HepG2 (cell line): ENCODE data around the gene SCN7A. TPM values are rescaled to one million over a fixed set of nuclear protein-coding genes. Genes with fewer than 3 reads are reported as not detected.

ENCODE experiments used
- polyA plus RNA-seq, 8 experiments: library from polyadenylated mRNA; depleted of rRNA in 3 of 8; stranded (reverse) in 7 of 8; unstranded in 1 of 8; fragments of >200 nt; fragmentation: Illumina TruSeq in 4 of 8; extraction: Trizol in 4 of 8; gene quantifications; 2 replicates each; pipeline versions ENCODE4 v1.2.1 to v1.2.3, GENCODE V29; 2011 to 2016; ENCODE audit warnings: low read depth in 4 of 8, missing spikeins in 1 of 8, mixed read lengths in 1 of 8; ENCODE audit not compliant: insufficient read depth in 1 of 8
- total RNA-seq, 5 experiments: library from RNA; depleted of rRNA; stranded (reverse); fragments of >200 nt; fragmentation: Illumina TruSeq; extraction: Trizol; gene quantifications; 2 replicates each; pipeline ENCODE4 v1.2.3, GENCODE V29; 2016; ENCODE audit warnings: low read depth in 1 of 5

SCN7A gene
- total and polyA plus RNA-seq, 2 of the 13 experiments (the other 11 are each of a cell fraction or from before 2014, with no cell fraction given), result 0.01 TPM; not detected in 1

Other genes starting within 250 kb of the SCN7A start
- gene SCN9A, start 118.3 kb downstream of the SCN7A start, total RNA-seq (2016; rRNA removed; fragmentation: Illumina TruSeq; extraction: Trizol), result 11.8 and 15.3 TPM in 2 replicates
- gene SCN9A, start 118.3 kb downstream of the SCN7A start, polyA plus RNA-seq (2011; rRNA removed), result 21.3 and 24.3 TPM in 2 replicates